ENCODE data around the gene TRPM1.
"Not testable (repeated sequence)": the region's sequence is repeated elsewhere in the genome, so short reads cannot be mapped to it uniquely, and the experiment has no call there.

Gene TRPM1

DNA sequence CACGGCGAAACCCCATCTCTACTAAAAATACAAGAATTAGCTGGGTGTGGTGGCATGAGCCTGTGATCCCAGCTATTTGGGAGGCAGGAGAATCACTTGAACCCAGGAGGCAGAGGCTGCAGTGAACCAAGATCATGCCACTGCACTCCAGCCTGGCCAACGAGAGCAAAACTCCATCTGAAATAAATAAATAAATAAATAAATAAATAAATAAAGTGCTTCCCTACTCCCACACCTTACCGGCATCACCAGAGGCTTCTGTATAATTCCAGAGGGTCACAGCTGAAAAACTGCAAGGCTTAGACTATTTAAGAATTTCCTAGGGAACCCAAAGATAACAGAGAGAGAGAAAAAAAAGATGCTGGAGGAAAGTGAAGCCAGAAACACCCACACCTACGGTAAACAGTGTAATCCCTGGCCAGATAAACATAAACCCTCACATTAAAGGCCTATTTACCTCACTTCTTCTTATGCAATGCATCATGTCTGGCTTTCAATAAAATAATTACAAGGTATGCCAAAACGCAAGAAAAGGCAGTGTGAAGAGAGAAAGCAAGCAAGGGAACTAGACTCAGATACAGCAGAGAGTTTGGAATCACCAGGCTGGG lies 15.0 kb upstream of the TRPM1 start:
- no peak for DNase-seq

DNA sequence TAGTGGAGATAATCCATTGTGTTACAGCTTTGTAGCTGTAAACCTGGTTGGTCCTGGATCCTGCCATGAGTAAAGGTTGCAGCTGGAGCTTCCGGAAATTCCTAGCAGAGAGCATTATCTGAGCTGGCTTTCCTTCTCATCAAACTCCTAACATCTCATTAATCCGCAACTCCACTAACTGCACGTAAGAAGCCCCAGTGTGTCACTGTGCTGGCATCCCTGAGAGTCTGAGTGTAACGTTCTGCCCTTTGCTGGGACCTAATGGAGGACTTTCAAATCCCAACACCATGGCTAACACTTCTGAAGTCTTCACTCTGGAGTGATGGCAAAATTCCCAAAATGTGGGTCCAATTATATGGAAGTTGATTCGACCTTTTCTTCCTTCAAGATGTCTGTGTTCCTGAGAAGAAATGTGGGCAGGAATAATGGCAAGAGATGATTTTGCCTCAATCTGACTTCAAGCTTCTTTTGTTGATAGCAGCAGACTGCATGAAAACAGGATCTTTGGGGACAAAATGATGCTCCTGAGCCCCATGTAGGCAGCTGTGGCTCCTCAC lies 9.6 kb upstream of the TRPM1 start:
- DNase-seq, result no peak

DNA sequence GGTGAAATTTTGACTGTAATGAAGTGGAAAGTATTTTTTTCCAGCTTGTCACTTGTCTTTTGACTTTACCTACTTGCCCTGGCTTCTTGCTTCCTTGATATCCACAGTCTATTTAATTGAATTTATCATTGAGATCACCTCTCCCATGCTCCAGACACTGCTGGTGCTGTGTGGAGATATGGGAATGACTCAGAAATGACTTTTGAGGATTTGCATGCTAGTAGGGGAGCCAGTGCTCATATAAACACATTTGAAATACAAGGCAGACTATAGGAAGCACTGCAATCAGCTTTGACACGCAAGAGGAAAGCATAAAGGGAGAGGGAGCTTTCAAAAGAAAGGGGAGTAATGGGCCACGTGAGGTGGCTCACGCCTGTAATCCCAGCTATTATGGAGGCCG lies 7.3 kb upstream of the TRPM1 start:
- DNase-seq, result no peak

DNA sequence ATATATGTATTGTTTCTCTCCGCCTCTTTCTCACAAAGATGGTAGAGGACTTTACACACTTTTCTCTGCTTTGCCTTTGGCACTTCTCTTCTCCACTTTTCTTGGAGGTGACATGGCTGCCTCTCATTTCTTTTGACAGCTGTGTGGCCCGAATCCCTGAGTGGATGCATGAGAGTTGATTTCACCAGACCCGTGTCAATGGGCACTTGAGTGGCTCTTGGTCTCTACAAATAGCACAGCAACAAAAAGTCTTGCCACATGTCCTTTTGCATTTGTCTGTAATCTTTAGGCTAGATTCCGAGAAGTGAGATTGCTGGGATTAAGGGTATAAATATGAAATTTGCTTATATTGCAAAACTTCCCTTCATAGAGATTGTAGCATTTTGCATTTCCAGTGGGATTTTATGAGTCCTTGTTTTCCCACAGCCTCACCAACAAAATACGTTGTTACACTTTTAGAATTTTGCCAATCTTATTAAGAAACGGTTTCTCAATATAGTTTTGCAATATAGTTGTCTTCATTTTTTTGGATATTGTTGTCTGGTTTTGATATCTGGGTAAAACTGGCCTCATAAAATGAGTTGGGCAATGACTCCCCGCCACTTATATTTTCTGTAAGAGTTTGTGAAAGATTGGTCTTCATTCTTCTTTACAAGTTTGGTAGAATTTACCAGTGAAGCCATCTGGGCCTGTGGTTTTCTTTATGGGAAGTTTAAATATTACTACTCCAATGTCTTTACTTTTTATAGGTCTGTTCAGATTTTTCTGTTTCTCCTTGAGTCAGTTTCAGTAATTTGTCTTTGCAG lies 5.2 kb upstream of the TRPM1 start:
- no peak for DNase-seq

DNA sequence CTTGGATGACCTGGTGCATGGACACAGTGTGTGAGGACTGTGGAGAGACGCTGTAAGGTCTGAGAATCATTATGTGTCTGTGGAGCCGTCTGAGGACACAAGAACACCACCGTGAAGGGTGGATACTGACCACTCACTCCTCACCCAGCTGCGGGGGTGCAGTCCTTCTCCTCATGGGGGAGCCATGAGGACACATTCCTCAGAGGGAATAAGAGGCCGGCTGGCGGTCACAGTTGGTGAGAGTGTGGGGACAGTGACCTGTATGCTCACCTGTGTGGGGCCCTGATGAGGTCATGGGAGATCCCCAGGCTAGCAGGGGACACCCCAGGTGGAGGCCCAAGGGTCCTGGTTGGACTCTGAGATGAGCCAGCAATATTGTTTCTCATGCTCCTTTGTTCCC lies 2.5 kb upstream of the TRPM1 start:
- DNase-seq, result no peak

DNA sequence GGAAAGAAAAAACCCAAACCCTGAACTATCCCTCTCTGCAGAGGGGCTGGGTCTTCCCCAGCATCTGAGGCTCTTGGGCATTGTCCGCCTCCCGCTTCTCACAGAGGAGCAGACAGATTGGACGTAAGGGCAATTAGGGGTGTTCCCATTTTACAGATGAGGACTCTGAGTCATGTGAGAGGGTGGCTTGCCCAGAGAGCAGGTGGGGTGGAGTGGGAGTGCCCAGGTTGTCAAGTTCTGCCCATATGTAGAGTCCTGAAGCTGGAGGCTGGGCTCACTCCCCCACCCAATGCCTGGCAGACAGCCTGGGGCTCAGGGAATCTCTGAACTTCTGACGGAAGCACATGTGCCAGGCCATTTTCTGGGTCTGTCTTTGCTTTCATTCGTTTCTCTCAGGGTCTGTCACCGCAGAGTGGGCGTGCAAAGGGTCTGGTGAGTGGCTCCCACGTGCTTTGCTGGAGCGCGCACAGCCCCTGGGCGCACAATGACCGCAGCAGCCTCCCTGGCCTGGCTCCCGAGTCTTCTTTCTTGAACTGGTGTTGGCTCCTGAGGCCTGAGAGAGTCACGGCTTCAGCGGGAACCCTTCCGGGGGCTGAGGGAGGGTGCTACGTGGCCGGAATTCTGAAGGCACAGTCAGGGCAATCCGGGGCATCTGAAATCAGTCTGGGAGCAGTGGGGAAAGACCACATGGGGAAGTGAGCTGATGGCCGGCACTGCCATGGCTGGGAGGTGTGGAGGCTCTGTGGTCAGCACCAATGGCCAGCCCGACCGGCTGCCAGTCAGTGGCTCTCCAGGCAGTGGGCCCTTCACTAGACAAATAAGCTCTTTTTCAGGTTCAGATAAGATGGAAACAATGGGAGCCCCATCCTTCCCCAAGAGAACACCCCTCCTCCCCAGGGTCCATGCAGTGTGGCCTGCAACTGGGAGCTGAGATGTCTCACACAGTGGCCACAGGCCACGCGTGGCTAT lies 1.1 kb upstream of the TRPM1 start:
- no peak for DNase-seq

DNA sequence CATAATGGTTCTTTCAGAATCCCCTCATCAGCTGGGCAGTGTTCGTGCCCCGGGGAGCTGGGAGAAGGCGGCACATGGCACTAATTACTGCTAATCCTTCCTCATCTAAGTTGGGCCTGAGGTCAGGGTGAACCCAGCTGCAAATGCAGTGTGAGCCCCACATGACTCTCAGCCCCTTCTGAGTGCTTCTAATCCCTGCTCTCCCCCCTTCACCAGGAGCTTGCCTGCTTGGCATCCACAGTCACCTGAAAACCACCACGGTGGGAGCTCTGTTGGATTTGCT lies 455 bp upstream of the TRPM1 start:
- no peak for DNase-seq

DNA sequence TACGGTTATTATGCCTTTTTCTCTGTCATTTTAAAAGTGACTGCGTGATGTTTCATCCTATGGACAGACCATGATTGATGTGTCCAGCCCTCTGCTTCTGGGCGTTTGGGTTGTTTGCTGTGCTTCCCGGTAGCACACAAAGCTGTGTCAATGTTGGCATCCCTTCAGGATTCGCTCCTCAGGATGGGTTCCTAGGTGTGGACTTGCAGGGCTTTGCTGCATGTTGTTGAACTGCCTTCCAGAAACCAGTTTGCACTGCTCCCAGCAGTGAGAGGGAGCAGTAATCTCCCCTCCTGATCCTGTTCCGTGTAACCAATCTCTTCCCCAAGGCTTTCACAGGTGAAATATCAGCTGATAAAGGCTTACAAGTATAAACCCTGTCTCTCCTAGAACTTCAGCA lies 787 bp downstream of the TRPM1 start:
- no peak for DNase-seq

DNA sequence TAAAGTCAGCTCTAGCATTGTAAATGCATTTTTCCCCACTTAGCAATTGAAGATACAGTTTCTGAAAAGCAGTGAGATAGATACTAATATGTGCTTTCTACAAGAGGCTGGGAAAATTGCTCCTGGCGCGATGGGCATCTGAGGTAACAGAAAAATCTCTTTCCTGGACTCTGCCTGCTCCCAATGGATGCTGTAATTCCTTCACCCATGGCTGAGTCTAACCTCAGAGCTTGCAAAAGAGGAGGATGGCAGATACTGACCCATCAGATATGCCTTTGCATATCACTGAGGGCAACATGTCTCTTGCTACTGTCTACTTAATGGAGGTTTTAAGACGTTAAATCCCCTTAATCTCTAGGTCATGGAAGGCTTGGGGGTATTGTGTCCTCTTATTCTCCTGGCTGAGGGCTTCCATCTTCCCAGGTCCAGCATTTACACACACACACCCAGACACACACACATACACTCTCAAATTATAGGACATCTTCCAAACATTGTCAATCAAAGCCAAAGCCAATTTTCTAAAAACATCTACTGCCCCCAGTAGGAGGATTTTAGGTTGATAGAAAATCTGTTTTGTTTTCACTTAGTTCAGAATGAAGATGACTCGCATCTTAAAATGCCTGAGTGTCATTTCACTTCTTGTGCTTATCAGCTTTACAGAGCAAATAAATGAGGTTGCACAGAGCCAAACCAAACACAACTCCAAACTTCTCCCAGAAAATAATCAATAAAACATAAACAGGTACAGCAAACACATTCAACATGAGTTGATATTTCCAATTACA lies 2.4 kb downstream of the TRPM1 start:
- DNase-seq, result no peak

DNA sequence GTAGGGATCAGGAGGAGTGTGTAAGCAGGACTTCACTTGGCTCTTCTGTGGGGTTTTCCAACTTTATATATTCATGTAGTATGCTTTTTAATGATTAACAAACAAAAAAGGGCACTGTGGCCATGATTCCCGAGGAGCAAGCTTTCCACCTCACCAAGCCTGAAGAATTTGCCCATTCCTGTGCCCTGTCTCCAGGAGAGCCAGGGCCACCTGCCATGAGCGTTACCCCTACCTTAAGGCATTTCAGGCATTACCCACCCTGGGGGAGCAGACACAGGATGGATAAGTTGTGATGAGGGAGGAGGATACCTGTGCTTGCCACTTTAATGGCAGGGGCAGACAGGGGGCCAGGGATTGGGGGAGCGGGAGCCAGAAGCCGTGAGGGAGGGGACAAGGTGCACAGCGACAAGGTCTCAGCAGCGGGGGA lies 3.0 kb downstream of the TRPM1 start:
- no peak for DNase-seq

DNA sequence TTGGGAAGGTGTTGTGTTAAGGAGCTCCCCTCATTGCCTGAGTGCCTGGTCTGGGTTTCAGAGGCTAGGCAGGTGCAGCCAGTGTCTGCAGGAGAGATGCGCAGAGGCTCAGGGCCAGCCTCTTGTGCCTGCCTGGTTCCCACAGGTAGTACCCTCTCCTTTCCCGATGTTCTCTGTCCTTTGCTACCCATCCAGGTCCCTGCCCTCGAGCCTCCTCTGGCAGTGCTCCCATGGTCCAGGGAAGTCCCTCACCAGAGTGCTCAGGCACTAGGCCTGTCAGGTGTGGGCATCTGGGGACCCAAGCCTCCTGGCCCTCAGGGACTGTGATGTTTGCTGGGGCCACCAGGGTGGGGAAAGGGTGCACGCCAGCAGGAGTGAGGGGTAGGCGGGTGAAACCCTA lies 5.0 kb downstream of the TRPM1 start:
- DNase-seq, result no peak

DNA sequence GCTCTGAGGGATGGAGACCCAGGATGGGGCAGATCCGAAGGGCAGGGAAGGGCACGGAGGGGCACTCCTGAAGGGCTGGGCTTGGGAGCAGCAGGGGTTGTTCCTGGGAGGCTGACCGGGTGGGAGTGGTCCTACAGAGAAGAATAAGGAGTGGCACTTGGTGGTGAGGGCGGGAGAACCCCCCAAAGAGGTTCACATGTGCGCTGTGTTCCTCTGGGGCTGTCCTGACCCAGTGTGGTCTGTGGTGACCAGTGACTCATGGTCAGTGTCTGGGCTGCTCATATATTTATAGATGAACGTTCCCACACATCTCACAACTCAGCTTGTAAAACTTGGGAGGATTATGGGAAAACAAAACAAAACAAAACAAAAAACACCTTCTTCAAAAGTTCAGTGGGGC lies 10.0 kb downstream of the TRPM1 start:
- DNase-seq, result no peak

DNA sequence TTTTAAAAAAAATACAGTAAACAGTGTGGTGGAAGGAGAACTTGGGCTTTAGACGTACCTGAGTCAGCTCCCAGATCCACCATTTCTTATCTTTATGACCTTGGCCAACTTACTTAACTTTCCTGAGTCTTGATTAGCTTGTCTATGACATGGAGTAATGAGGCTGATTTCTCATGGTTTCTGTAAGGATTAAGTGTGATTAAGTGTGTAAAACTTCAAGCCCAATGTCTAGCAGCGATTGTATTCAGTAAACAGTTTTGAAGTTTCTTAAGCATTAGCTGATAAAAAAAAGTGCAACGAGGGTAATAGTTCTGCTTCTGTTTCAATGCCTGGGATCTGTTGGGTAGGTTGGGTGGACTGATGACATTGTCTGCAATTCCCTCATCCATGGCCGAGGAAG lies 10.8 kb downstream of the TRPM1 start:
- no peak for DNase-seq

DNA sequence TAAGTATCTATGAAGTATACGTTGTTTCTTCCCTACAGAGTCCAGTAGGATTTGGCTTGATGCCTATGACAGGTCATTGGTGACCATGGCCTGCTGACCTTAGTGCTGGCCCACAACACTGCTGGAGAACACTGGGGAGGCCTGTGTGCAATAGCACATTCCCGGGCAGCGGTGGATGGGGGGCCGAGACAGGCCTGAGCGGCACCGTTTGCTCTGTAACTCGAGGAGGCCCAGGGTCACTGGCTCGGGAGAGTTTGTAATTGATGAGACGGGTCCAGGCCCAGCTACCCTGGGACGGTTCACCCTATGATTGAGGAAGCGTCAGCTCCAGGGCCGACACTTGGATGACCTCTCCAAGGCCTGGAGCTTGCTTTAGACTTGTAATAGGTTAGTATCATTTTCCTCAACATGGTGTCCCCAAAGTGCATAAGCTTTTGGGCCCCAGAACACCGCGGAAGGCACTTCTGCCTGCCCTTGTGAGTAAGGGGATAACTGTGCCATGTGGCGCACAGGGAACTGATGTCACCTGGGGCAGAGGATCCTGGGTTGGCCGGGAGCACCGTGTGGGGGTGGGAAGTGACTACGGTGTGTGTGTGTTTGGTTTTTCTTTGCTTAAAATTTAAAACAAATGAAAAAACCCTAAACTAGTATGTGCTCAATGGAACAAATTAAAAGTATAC lies 12.0 kb downstream of the TRPM1 start:
- DNase-seq, result no peak

DNA sequence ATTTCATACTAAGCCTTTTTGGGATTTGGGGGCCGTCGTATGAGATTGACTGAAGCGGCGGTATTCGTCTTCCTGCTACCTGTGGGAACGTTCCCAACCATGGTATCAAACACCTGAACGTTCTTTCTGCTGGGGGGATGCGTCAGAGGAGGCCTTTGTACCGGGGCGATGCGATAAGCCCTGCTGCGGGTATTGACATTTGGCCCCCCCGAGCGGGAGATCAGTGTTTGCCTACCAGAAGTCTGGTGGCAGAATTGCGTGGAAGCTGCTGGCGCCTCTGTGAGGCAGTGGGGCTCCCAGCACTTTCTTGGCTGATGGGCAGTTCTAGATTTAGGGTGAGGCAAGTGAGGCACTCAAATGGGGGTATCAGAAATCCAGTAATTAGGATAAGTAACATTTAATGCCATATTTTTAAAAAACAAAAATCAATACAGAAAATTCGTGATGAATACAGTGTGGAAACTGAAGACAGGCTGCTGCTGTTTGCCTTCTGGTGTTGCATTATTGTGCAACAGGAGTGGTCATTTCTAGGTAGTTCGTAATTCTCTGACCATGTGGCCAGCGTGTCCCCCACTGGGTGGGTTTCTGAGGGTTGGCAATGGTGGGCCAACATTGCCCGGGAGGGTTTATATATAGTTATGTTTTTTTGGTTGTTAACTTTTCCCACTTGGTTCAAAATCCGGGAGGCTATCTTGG lies 12.7 kb downstream of the TRPM1 start:
- DNase-seq, result no peak

DNA sequence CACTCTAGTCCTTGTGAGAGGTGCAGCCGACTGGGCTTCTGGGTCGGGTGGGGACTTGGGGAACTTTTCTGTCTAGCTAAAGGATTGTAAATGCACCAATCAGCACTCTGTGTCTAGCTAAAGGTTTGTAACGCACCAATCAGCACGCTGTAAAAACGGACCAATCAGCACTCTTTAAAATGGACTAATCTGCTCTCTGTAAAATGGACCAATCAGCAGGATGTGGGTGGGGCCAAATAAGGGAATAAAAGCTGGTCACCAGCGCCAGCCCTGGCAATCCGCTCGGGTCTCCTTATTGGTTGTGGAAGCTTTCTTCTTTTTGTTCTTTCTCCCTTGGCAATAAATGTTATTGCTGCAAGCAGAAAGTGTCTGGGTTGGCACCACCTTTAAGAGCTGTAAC lies 13.5 kb downstream of the TRPM1 start:
- DNase-seq, result not testable (repeated sequence)

DNA sequence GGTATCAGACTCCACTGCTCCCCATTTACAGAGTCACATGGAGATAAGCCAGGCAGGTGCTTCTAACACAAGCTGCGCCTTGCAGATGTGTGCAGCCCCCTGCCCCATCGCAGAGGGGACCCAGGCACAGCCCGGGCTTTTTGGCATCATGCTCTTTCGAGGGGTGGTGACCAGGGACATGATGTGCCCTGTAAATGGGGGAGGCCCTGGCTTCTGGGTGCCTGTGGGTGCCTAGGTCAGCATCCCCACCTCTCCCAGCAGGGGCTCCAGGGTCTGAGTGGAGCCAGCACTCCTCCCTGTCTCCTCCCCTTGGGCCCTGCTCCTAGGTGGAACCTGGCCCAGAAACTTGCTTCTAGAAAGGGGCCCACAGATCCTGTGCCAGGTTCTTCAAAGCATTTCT lies 15.2 kb downstream of the TRPM1 start:
- no peak for DNase-seq

DNA sequence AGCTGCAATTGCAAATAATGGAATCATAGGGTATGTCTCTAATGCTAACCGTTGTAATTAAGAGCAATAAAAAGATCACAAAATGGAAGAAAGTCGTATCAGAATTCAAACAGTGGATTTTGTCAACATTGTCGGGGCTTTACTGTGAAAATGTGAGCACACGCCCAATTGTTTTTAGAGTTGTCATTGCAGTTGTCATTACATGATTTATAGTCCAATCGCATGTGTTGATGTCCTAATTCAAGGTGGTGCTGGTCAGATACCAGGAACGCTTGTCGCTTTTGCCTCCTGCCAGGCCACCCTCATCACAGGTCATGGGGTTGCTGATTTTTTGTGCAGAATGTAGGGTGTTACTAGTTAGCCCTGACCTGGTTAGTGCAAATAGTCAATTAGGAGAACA lies 16.2 kb downstream of the TRPM1 start:
- no peak for DNase-seq

DNA sequence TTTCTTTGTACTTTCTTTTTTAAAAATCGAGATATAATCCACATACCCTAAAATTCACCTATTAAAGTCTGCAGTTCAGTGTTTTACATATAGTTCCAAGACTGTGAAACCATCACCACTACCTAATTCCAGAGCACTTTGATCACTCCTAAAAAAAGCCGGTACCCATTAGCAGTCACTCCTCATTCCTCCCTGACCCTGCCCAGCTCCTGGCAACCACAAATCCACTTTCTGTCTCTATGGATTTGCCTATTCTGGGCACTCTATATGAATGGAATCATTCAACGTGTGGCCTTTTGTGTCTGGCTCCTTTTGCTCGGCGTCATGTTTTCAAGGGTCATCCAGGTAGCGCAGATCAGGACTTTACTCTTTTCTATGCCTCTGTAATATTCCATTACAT lies 17.3 kb downstream of the TRPM1 start:
- DNase-seq, result no peak

DNA sequence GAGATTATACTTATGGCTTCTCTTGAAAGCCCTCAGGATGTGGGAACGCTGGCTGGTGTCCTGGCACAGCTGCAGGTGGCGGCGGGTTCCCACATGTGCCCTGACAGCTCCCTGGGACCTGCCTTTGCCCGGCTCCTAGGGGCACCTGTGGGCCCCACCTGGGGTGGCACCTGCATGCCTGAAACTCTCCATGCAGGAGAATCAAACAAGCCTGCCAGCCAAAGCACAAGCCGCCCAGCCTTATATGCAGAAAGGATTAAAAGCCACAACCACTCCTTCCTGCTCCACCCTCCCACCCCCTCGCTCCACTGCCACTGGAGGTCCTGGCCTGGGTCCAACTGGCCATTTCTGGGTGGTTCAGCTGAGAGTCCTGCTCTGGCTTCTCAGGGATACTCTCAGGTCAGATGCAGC lies 18.1 kb downstream of the TRPM1 start:
- no peak for DNase-seq

DNA sequence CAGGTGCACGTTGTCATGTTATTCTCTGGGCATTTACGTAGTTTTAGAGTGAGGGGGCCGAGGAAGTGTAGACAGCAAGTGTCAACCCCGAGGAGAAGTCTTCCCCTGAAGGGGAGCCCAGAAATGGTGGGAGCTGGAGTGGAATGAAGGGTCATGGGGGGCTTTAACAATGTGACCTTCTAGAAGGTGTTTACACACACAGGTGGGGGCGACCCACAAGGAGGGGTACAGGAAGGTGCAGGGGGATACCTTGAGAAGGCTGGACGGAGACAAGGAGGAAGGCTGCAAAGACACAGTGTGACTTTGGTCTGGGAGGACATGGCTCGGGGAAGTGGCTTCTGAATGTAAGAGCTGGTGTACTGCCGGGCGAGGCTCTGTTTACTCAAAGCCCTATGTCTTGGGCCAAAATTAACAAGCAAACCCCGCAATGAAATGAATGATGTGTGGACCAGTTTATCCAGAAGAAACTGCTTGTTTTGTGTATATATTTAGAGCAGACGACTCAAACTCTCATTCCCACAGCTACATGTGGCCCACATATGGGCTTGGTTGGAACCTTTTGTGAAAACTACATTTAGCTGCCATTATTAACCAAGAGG lies 18.7 kb downstream of the TRPM1 start:
- no peak for DNase-seq
